Uterus (tissue), 4 donors: ENCODE results near the gene SWSAP1. TPM values are rescaled to one million over a fixed set of nuclear protein-coding genes. Genes with fewer than 3 reads are reported as not detected.

Experiments
- DNase-seq, 2 donors: peaks; one replicate each; pipeline ENCODE4 v3.0.0-alpha.2; 2019 to 2020
- H3K27ac ChIP-seq, 2 donors: fragments of 200-600 bp; sonication (generic); 1 replicate in 1 of 2; 2 replicates in 1 of 2; pipeline ENCODE4 v1.5.1; 2016 to 2018
- H3K27me3 ChIP-seq, 2 donors: fragments of 200-600 bp; sonication (generic); one replicate each; pipeline ENCODE4 v1.5.1; 2018 to 2019; ENCODE audit warnings: control low read depth in 1 of 2
- H3K36me3 ChIP-seq, 2 donors: fragments of 200-600 bp; sonication (generic); one replicate each; pipeline ENCODE4 v1.5.1; 2019; ENCODE audit warnings: control low read depth in 1 of 2
- H3K4me1 ChIP-seq, 2 donors: fragments of 200-600 bp; sonication (generic); one replicate each; pipeline ENCODE4 v1.5.1; 2018 to 2019; ENCODE audit warnings: control low read depth in 1 of 2
- H3K4me3 ChIP-seq, 2 donors: fragments of 200-600 bp; sonication (generic); 1 replicate in 1 of 2; 2 replicates in 1 of 2; pipeline ENCODE4 v1.5.1; 2018 to 2019; ENCODE audit warnings: mild to moderate bottlenecking in 1 of 2
- H3K9me3 ChIP-seq, 2 donors: fragments of 200-600 bp; sonication (generic); one replicate each; pipeline ENCODE4 v1.5.1; 2019; ENCODE audit warnings: control low read depth in 1 of 2
- POLR2A ChIP-seq, 2 donors: fragments of 450-650 bp; IDR thresholded peaks; one replicate each; pipeline ENCODE4 v1.6.1; 2016; ENCODE audit warnings: antibody characterized with exemption in 2 of 2, mild to moderate bottlenecking in 1 of 2, moderate library complexity in 1 of 2
- intact Hi-C: fragments of 100-400 bp; cut with DNase I; formaldehyde crosslinking; loops from one replicate; pipeline ENCODE4 v1.15.1; 2023; ENCODE audit warnings: low total_unique reads
- total RNA-seq, 4 donors: library from RNA; depleted of rRNA in 3 of 4; stranded (reverse); fragments of >200 nt in 3 of 4; gene quantifications; one replicate each; pipeline versions ENCODE4 v1.1.0 to v1.2.4, GENCODE V29; 2014 to 2023
- TF ChIP-seq, protein P1 (sequence below), 4 experiments: fragments of 200-600 bp in 2 of 4; fragments of 450-650 bp in 2 of 4; sonication (generic) in 2 of 4; IDR thresholded peaks; one replicate each; pipeline ENCODE4 v1.5.1; 2016 to 2019; ENCODE audit warnings: antibody characterized with exemption in 4 of 4, mild to moderate bottlenecking in 2 of 4, moderate library complexity in 1 of 4
- donor health status: DM: yes; HTN: yes; CAD: no.

SWSAP1 gene
- total RNA-seq, 4 donors from 2014 or later, result 0.48 to 3.5 (median 0.68) TPM

DNA sequence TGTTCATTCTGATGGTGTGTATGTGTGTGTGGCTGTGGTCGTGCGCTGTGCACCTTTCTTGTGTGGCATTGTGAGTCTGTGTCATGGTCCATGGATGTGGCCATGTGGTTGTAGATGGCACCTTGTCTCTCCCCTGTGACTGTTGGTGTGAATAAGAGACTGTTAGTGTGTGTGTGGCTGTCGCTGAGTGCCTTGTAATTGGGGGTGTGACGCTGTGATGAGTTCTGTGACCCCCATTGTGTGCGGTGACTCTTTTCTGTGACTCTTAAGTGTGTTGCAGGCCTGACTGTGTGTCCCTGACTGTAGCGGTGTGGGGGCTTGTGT is 18.4 kb upstream of the SWSAP1 start:
- Histone ChIP-seq H3K36me3 (no peaks in the 10 kb centered on the region), H3K27ac (peak overlapping the region; percentile 72 to 88), H3K4me1 (no peaks in the 10 kb centered on the region), H3K27me3 (no peaks in the 10 kb centered on the region), H3K4me3 (peak overlapping the region; percentile 77 to 84), H3K9me3 (no peaks in the 10 kb centered on the region)
- no peak for DNase-seq
- intact Hi-C loops, result loop anchor here (10.0 kb wide), 1 partner anchor 61 kb away; the partner anchor contains the start of gene TSPAN16
- no peak for TF ChIP-seq POLR2A (IDR thresholded peaks at IDR 0.05)

DNA sequence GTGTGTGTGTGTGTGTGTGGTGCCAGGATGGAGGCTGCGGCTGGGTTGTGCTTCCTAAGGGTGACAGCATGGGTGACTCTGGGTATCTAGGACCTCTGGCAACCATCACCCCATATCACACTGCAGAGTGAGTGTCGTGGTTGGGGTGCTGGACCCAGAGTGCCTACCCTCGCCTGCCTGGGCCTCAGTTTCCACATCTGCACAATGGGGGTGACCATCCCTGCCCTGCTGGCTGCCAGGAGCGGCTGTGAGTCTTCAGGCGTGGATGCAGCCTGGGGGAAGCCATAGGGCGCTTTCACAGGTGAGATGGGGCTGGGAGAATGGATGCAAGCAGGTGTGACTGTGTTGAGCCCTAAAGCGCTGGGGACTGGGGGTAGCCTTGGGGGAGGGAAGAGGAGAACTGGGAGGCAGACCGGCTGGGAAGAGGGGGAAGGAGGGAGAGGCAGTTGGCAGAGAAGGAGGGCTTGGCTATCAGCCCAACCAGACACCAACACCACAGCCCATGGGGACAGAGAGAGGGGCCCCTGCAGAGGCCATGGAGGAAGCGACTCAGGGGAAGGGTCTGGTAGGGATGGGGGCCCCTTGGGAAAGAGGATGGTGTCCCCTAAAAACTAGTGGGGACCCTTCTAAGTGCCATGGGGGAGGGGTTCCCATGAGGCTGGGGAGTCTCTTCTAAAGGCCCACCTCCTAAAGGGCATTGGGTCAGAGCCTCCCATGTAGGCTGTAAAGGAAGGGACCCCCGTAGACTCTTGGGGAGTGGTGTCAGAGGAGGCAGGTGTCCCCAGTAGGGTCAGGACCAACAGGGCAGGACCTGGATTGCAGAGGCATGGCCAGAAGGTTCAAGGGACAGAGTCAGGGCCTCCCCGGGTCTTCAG is 17.6 kb upstream of the SWSAP1 start:
- Histone ChIP-seq H3K27ac (no peak overlapping the region), H3K4me3 (no peak overlapping the region), H3K27me3 (no peaks in the 10 kb centered on the region), H3K9me3 (no peaks in the 10 kb centered on the region), H3K4me1 (no peaks in the 10 kb centered on the region), H3K36me3 (no peaks in the 10 kb centered on the region)
- TF ChIP-seq, protein P1, sequence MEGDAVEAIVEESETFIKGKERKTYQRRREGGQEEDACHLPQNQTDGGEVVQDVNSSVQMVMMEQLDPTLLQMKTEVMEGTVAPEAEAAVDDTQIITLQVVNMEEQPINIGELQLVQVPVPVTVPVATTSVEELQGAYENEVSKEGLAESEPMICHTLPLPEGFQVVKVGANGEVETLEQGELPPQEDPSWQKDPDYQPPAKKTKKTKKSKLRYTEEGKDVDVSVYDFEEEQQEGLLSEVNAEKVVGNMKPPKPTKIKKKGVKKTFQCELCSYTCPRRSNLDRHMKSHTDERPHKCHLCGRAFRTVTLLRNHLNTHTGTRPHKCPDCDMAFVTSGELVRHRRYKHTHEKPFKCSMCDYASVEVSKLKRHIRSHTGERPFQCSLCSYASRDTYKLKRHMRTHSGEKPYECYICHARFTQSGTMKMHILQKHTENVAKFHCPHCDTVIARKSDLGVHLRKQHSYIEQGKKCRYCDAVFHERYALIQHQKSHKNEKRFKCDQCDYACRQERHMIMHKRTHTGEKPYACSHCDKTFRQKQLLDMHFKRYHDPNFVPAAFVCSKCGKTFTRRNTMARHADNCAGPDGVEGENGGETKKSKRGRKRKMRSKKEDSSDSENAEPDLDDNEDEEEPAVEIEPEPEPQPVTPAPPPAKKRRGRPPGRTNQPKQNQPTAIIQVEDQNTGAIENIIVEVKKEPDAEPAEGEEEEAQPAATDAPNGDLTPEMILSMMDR (IDR thresholded peaks at IDR 0.05), result no peak
- no peak for TF ChIP-seq POLR2A (IDR thresholded peaks at IDR 0.05)
- no peak for DNase-seq
- intact Hi-C loops, result loop anchor here (10.0 kb wide), 1 partner anchor 62 kb away; the partner anchor contains the start of gene TSPAN16

DNA sequence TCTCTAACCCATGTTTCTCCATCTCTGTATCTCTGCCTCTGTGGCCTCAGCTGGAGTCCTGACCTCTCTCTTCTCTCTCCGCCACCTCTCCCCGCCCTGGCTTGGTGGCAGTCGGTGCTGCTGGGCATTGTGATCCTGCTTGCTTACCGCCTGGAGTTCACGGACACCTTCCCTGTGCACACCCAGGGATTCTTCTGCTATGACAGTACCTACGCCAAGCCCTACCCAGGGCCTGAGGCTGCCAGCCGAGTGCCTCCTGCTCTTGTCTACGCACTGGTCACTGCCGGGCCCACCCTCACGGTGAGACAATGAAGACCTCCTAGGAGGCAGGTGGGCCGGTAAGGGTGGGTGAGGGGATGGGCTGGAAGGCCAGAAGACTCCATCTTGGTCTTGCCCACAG is 15.0 kb upstream of the SWSAP1 start:
- no peaks in the 10 kb centered on the region for H3K4me1 ChIP-seq
- no peak overlapping the region for H3K27ac ChIP-seq
- TF ChIP-seq POLR2A (IDR thresholded peaks at IDR 0.05), result no peak
- TF ChIP-seq, protein P1 (IDR thresholded peaks at IDR 0.05), result no peak
- no peak for DNase-seq
- H3K9me3 ChIP-seq, result no peaks in the 10 kb centered on the region
- no peaks in the 10 kb centered on the region for H3K36me3 ChIP-seq
- intact Hi-C loops, result loop anchor here (10.0 kb wide), 1 partner anchor 65 kb away; the partner anchor contains the start of gene TSPAN16
- H3K27me3 ChIP-seq, result no peaks in the 10 kb centered on the region
- H3K4me3 ChIP-seq, result no peak overlapping the region

DNA sequence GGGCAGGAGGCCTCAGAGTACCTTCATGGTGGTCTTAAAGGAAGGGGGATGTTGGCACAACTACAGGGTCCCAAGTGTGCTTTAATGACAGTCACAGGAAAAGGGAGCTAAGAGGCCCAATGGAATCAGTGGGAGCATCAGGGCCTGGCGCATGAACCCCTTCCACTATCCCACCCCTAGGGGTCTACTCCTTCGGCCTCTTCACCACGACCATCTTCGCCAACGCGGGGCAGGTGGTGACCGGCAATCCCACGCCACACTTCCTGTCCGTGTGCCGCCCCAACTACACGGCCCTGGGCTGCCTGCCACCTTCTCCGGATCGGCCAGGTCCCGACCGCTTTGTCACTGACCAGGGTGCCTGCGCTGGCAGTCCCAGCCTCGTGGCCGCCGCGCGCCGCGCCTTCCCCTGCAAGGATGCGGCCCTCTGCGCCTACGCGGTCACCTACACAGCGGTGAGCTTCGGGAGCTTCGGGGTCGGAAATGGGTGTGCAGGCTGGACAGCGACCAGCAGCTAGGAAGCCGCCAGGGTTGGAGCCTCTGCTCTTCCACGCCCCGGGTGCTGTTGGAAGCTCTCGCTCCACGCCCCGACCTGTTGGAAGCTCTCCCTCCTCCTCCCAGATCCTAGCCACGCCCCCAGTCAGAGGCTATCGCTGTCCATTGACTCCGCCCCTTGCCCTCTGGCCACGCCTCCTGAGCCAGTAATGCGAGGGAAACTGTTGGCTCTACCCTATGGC is 13.3 kb upstream of the SWSAP1 start:
- no peaks in the 10 kb centered on the region for H3K4me1 ChIP-seq
- H3K27ac ChIP-seq, result no peak overlapping the region
- H3K9me3 ChIP-seq, result no peaks in the 10 kb centered on the region
- TF ChIP-seq, protein P1 (IDR thresholded peaks at IDR 0.05), result no peak
- no peak for TF ChIP-seq POLR2A (IDR thresholded peaks at IDR 0.05)
- intact Hi-C loops, result no loop called here
- H3K4me3 ChIP-seq, result no peak overlapping the region
- no peaks in the 10 kb centered on the region for H3K36me3 ChIP-seq
- DNase-seq, result no peak
- no peaks in the 10 kb centered on the region for H3K27me3 ChIP-seq

DNA sequence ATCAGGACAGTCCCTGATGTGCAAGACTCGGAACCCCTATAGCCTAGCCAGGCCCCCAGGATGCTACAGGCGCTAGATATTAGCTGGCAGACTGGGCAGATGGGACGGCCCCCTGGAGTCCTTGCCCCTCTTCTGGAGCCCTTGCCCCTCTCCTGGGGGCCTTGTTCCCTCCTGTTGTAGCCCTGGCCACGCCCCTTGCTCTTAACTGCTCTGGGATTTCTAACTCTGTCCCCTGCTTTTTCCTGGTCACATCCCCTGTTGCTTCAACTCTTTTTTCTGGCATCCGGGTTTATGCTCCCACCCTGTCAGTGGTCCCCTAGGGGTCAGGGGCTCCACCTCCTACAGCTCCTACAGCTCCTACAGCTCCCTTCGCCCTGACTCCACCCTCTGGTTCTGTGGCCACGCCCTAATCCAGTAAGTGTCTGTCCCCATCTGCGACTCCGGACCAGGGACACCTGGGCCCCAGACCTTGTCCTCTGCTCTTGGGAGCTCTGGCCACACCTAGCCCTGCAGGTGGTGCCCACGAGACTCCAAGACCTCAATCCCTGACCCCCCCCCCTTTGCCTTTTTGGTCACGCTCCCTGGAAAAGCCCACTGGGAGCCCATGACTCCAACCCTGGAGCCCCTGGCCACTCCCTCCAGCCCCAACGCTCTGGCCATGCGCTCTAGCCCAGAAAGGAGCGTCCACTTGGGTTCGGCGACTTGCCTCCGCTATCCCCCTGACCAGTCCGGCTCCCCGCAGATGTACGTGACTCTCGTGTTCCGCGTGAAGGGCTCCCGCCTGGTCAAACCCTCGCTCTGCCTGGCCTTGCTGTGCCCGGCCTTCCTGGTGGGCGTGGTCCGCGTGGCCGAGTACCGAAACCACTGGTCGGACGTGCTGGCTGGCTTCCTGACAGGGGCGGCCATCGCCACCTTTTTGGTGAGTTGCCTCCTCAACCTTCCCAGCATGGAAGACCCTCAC is 12.4 kb upstream of the SWSAP1 start:
- Histone ChIP-seq H3K27ac (no peak overlapping the region), H3K36me3 (no peaks in the 10 kb centered on the region), H3K4me3 (no peak overlapping the region), H3K27me3 (no peaks in the 10 kb centered on the region), H3K9me3 (no peaks in the 10 kb centered on the region), H3K4me1 (no peaks in the 10 kb centered on the region)
- no peak for DNase-seq
- intact Hi-C loops, result no loop called here
- TF ChIP-seq POLR2A (IDR thresholded peaks at IDR 0.05), result no peak
- TF ChIP-seq, protein P1 (IDR thresholded peaks at IDR 0.05), result no peak
